Breast epithelium (tissue), 3 donors: ENCODE measurements around the gene CBL.

Experiments
- CTCF ChIP-seq, 3 donors: fragments of 450-650 bp; IDR thresholded peaks; one replicate each; pipeline ENCODE4 v1.5.1; 2016 to 2017; ENCODE audit warnings: antibody characterized with exemption in 3 of 3, mild to moderate bottlenecking in 3 of 3, moderate library complexity in 3 of 3
- POLR2AphosphoS5 ChIP-seq, 3 donors: sonication (generic); formaldehyde crosslinking; IDR thresholded peaks; one replicate each; pipeline ENCODE4 v1.6.1; 2017; ENCODE audit warnings: antibody characterized with exemption in 3 of 3

GRCh38 chr11:119351232-119351631, 145.1 kb downstream of the CBL start:
- TF ChIP-seq CTCF (IDR thresholded peaks at IDR 0.05): no peak
- TF ChIP-seq POLR2AphosphoS5 (IDR thresholded peaks at IDR 0.05): no peak
